C4-2B (cell line): ENCODE measurements around the gene MSMP.

Experiments used
- H3K27ac ChIP-seq: fragments of 450-650 bp; 2 replicates; pipeline ENCODE4 v1.5.1; 2017
- ZFX ChIP-seq: fragments of 450-650 bp; IDR thresholded peaks from 2 replicates; pipeline ENCODE4 v1.6.1; 2017
- TF ChIP-seq, protein P1 (sequence below): fragments of 450-650 bp; conservative IDR thresholded peaks from 2 replicates; pipeline ENCODE4 v1.5.1; 2017; ENCODE audit warnings: mild to moderate bottlenecking

MSMP gene, protein sequence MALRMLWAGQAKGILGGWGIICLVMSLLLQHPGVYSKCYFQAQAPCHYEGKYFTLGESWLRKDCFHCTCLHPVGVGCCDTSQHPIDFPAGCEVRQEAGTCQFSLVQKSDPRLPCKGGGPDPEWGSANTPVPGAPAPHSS

DNA sequence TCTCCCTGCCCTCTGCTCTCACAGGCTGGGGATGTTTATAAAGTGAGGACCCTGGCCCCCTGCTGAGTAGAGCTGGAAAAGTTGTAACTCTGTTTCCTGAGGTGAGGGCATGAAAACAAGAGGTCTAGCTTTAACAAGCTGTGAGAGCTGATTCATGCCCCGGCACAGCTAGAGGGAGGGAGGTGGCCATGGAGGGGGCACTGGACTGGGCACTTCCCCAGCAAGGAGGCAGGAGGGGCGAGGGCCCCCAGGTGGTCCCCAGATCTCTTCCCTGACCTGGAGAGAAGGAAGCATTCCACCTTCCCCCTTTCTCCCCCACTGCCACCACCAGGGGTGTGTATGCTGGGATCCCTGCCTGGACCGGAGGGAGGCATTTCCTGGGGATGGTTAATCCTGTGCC is at the start of gene MSMP:
MSMP (minus strand) TSS at position 13 of the 400 bp plus-strand sequence. CDS start 147 bp downstream, outside the sequence.
- no peak for TF ChIP-seq ZFX
- H3K27ac ChIP-seq = no peak within 1 kb of the TSS

DNA sequence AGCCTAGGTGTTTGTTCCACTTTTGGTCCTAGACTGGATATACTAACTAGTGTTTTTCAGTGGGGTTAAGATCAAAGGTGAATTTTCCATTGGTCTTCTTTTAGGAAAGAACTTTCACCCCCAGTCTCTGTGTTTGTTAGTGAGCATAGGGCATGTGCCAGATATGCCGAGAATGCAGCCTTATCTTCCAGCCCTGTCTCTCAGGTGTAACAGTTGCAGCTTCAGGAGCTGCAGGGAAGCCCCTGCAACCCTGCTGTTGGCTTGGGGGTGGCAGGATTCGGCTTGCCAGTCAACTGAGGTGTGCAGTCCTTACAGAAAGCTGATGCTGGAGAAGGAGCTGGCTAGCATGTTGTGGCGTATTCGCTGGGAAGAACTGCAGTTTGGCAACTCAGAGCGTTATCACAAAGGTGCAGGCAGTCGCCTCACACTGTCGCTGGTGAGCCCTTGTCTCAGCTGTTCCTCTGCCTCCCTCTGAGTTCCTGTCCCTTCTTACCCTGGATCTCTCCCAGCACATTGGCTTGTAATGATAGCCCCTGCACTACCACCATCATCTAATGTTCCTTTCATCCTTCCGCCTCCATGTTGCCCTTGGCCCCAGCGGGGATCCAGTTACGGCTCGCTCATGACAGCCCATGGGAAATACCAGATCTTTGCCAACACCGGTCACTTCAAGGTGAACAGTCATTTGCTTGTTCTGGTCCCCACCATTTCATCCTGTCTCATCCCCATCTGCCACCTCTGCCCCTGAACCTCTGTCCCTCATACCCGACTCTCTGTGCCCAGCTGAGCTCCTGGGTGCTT is 47.5 kb upstream of the MSMP start:
- no peak overlapping the region for H3K27ac ChIP-seq
- TF ChIP-seq ZFX = no peak
- TF ChIP-seq, protein P1, sequence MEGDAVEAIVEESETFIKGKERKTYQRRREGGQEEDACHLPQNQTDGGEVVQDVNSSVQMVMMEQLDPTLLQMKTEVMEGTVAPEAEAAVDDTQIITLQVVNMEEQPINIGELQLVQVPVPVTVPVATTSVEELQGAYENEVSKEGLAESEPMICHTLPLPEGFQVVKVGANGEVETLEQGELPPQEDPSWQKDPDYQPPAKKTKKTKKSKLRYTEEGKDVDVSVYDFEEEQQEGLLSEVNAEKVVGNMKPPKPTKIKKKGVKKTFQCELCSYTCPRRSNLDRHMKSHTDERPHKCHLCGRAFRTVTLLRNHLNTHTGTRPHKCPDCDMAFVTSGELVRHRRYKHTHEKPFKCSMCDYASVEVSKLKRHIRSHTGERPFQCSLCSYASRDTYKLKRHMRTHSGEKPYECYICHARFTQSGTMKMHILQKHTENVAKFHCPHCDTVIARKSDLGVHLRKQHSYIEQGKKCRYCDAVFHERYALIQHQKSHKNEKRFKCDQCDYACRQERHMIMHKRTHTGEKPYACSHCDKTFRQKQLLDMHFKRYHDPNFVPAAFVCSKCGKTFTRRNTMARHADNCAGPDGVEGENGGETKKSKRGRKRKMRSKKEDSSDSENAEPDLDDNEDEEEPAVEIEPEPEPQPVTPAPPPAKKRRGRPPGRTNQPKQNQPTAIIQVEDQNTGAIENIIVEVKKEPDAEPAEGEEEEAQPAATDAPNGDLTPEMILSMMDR = no peak

DNA sequence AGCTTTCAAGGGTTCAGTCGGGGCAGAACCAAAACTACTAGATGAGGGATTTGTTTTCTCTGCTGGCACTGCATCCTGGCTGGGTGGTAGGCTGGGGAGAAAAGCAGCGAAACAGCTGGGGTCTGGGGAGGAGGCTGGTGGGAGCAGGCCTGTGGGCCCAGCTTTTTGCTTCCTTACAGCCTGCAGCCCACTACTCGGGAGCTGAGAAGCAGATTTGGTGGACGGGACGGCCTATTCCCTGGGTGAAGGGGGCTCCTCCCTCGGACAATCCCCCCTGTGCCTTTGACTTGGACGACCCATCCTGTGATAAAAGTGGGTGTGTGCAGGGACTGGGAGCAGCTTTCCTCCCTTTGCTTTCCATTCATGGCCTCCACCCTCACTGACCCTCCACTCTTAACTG is 46.5 kb upstream of the MSMP start:
- TF ChIP-seq, protein P1 = no peak
- TF ChIP-seq ZFX = no peak
- no peak overlapping the region for H3K27ac ChIP-seq

DNA sequence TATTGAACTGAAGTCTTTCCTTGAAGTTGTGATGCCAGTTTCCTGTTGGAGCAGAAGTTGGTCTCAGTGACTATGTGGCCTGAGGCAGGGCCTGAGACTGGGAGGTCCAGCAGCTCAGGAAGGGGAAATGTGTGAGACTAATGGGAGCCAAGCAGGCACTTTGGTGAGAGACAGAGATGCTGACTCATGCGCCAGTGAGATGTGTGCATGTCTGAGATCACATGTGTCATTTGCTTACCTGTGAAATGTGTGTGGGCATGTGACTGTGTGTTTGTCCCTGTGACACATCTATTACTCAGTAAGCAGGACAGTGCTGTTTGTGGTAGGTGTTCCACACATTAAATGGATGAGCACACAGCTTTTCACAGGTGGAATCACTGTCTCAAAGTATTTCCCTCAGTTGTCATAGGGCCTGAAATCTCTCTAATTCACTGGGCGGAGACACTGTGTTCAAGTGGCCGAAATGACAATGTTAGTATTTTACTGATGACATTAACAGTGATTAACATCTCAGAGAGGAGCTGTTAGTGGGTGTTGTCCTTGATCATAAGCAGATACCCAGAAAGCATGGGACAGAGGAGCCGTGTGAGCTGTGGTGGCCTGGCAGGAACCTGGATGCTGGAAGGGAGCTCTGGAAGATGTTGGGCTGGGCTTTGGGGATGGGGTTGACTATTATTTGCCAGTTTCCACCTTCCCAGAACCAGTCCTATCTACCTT is 44.7 kb upstream of the MSMP start:
- no peak overlapping the region for H3K27ac ChIP-seq
- TF ChIP-seq, protein P1 = no peak
- TF ChIP-seq ZFX = no peak

DNA sequence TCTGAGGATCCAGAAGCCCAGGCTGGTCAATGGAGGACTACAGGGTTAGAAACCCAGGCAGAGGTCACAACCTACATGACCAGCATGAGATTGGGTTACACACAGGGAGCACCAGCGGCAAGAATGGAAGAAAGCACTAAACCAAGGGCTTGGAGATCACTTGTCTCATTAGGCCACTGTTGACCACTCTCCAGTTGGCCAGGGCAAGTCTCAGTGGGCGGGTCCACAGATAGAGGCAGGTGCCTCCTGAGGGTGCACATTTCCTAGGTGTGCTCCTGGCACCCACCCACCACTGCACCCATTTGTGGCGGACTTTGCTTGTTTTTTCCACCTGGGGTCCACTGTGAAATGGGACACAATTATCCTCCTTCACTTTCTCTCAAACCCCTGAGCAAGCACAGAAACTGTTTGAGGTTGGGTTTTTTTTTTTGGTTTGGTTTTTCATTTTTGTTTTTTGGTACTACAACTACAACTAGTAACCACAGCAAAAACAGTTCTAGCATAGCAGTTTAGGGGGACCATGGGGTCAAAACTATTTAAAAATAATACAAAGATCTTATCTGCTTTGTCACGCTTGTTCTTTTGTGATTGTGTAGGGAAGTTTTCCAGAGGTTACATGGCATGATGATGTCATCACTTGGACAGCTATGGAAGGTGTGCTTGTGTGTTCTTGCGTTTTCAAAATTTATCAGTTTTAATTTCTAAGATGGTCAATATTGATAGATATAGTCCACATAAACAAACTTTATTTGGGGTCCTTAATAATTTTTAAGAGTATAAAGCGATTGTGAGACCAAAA is 43.4 kb upstream of the MSMP start:
- H3K27ac ChIP-seq = no peak overlapping the region
- TF ChIP-seq, protein P1 = no peak
- no peak for TF ChIP-seq ZFX

DNA sequence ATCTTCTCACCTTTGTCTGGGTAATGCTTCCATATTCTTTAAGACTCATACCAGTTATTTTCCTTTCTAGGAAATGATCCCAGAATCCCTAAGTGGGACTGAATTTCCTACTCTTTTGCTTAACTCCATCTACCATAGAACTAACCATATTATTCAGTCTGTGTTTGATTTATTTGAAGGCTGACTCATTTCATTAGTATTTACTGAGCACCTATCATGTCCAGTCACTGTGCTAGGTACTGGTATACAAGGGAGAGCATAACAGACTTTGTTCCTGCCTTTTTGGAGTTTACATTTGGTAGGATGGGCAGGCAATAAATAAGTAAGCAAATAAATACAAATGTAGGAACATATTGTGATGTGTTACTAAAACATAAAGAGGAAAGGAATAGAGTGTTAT is 41.6 kb upstream of the MSMP start:
- no peak overlapping the region for H3K27ac ChIP-seq
- no peak for TF ChIP-seq ZFX
- TF ChIP-seq, protein P1 = no peak

DNA sequence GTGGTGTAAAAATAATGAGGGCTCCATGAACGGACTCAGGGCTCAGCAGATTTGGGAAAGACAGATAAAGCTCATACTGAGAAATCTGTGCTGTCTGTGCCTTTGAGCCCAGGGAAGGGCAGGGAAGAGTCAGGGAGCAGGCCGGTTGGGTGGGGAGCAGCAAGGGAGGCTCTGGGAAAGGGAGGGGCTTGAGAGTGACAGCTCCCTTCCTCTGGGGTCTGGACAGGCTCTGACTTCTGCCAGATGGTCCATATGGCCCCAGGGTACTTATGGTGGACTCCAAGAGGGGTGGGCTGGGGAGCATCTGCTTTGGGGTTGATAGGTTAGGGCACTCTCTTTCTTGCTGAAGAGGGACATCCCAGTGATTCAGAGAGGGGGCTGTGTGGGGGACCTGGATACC is 39.4 kb upstream of the MSMP start:
- TF ChIP-seq ZFX = no peak
- TF ChIP-seq, protein P1 = no peak
- no peak overlapping the region for H3K27ac ChIP-seq
